ENCODE results near the gene TAC4.

The TAC4 gene

GRCh38 chr17:49823614-49824013 lies 24.3 kb downstream of the TAC4 start:
- Histone ChIP-seq H3K36me3 (peaks cover 78% of the 10 kb centered on the region), H3K4me1 (no peaks in the 10 kb centered on the region)
- no peak for DNase-seq

GRCh38 chr17:49822829-49823228 lies 25.0 kb downstream of the TAC4 start:
- Histone ChIP-seq H3K9me3 (no peaks in the 10 kb centered on the region), H3K4me1 (no peaks in the 10 kb centered on the region), H3K4me3 (ENCODE audit: low read depth, low read length) (no peak overlapping the region), H3K36me3 (peaks cover 82% of the 10 kb centered on the region), H3K27me3 (no peaks in the 10 kb centered on the region)
- TF ChIP-seq, protein P1, sequence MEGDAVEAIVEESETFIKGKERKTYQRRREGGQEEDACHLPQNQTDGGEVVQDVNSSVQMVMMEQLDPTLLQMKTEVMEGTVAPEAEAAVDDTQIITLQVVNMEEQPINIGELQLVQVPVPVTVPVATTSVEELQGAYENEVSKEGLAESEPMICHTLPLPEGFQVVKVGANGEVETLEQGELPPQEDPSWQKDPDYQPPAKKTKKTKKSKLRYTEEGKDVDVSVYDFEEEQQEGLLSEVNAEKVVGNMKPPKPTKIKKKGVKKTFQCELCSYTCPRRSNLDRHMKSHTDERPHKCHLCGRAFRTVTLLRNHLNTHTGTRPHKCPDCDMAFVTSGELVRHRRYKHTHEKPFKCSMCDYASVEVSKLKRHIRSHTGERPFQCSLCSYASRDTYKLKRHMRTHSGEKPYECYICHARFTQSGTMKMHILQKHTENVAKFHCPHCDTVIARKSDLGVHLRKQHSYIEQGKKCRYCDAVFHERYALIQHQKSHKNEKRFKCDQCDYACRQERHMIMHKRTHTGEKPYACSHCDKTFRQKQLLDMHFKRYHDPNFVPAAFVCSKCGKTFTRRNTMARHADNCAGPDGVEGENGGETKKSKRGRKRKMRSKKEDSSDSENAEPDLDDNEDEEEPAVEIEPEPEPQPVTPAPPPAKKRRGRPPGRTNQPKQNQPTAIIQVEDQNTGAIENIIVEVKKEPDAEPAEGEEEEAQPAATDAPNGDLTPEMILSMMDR (IDR thresholded peaks at IDR 0.05; ENCODE audit: low read depth, low read length) = no peak
- DNase-seq = no peak

More at GRCh38 chr17:49823614-49824013, 24.3 kb downstream of the TAC4 start:
- H3K27me3 ChIP-seq = no peaks in the 10 kb centered on the region
- H3K9me3 ChIP-seq = no peaks in the 10 kb centered on the region
- no peak overlapping the region for H3K4me3 ChIP-seq (ENCODE audit: low read depth, low read length)
- TF ChIP-seq, protein P1 (IDR thresholded peaks at IDR 0.05; ENCODE audit: low read depth, low read length) = no peak

- TF ChIP-seq, protein P1 (IDR thresholded peaks at IDR 0.05; ENCODE audit: low read depth, low read length) = no peak
- Histone ChIP-seq H3K9me3 (no peaks in the 10 kb centered on the region), H3K4me3 (ENCODE audit: low read depth, low read length) (no peak overlapping the region), H3K4me1 (no peaks in the 10 kb centered on the region), H3K27me3 (no peaks in the 10 kb centered on the region), H3K36me3 (peaks cover 79% of the 10 kb centered on the region)
- no peak for DNase-seq
Observed at GRCh38 chr17:49821916-49822315, 26.0 kb downstream of the TAC4 start.

DNA sequence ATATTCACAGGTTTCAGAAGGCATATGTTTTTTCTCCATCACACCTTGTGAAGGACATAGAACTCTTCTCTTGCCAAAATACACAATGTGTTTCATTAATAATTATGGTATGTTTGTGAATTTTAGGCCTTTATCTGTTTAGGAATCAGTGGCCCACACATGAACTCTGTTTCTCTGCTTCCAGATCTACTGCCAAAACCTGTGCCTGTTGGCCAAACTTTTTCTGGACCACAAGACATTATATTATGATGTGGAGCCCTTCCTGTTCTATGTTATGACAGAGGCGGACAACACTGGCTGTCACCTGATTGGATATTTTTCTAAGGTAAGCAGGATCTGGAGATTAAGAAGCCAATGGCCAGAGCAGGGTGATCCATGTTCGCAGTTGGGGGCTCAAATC lies 26.4 kb downstream of the TAC4 start:
- TF ChIP-seq, protein P1 (IDR thresholded peaks at IDR 0.05; ENCODE audit: low read depth, low read length) = no peak
- no peak for DNase-seq
- H3K4me3 ChIP-seq (ENCODE audit: low read depth, low read length) = no peak overlapping the region
- no peaks in the 10 kb centered on the region for H3K9me3 ChIP-seq
- no peaks in the 10 kb centered on the region for H3K27me3 ChIP-seq
- H3K4me1 ChIP-seq = no peaks in the 10 kb centered on the region
- peaks cover 79% of the 10 kb centered on the region for H3K36me3 ChIP-seq

- no peak overlapping the region for H3K4me3 ChIP-seq (ENCODE audit: low read depth, low read length)
- peaks cover 79% of the 10 kb centered on the region for H3K36me3 ChIP-seq
- TF ChIP-seq, protein P1 (IDR thresholded peaks at IDR 0.05; ENCODE audit: low read depth, low read length) = no peak
- H3K4me1 ChIP-seq = no peaks in the 10 kb centered on the region
- H3K9me3 ChIP-seq = no peaks in the 10 kb centered on the region
- DNase-seq = no peak
- no peaks in the 10 kb centered on the region for H3K27me3 ChIP-seq
Observed at GRCh38 chr17:49820773-49821172, 27.1 kb downstream of the TAC4 start.

DNA sequence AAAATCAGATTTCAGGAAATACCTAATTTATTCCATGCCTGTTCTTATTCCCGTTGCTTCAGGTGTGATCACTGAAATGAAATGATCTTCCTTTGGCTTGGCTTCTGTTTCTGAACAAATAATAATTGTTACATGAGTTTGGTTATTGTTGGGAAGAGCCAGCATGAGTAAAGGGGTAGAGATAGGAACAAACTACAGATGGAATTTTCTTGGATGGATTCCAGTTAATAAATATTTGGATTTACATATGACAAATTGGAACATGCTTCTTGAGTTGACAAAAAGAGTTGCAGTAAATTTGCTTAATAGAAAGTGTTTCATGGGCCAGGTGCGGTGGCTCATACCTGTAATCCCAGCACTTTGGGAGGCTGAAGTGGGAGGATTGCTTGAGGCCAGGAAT lies 28.2 kb downstream of the TAC4 start:
- H3K9me3 ChIP-seq = no peaks in the 10 kb centered on the region
- no peaks in the 10 kb centered on the region for H3K27me3 ChIP-seq
- TF ChIP-seq, protein P1 (IDR thresholded peaks at IDR 0.05; ENCODE audit: low read depth, low read length) = no peak
- no peak overlapping the region for H3K4me3 ChIP-seq (ENCODE audit: low read depth, low read length)
- no peak for DNase-seq
- peaks cover 80% of the 10 kb centered on the region for H3K36me3 ChIP-seq
- H3K4me1 ChIP-seq = no peaks in the 10 kb centered on the region

Data from BE2C (cell line).